GM19324 (cell line): ENCODE results near the gene TAOK1.

Experiments
- ATAC-seq: cut with Tn5 transposase; IDR thresholded peaks from one replicate; pipeline ENCODE4 v1.9.1; 2021; ENCODE audit warnings: mild to moderate bottlenecking, moderate library complexity; ENCODE audit not compliant: unreplicated experiment, low FRiP score

TAOK1 gene

DNA sequence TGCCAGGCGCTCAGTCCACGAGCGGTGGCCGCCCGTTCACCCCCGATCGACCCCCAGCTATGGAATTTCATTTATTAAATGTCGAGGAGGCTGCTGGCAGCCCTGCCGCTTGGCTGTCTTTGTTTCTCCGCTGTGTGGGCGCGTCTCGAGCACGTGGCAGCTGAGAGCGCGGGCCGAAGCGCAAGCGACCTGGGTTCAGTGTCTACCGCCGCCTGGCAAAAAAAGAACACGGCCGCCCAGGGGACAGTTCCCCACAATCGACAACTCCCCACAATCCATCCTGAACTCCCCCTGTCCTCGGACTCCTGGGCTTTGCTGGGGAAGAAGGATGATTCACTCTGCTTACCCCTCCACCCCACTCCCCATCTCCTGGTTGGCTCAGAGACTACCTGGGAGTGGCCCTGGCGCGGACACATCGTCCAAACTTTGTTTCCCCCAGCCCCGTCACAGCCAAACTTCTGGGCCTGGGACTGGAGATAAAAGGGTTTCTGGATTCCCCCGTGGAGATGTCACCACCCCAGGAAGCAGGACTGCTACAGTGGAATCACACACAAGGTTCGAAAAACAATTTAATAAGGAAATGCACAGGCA, 201.1 kb downstream of the TAOK1 start:
- ATAC-seq = no peak

DNA sequence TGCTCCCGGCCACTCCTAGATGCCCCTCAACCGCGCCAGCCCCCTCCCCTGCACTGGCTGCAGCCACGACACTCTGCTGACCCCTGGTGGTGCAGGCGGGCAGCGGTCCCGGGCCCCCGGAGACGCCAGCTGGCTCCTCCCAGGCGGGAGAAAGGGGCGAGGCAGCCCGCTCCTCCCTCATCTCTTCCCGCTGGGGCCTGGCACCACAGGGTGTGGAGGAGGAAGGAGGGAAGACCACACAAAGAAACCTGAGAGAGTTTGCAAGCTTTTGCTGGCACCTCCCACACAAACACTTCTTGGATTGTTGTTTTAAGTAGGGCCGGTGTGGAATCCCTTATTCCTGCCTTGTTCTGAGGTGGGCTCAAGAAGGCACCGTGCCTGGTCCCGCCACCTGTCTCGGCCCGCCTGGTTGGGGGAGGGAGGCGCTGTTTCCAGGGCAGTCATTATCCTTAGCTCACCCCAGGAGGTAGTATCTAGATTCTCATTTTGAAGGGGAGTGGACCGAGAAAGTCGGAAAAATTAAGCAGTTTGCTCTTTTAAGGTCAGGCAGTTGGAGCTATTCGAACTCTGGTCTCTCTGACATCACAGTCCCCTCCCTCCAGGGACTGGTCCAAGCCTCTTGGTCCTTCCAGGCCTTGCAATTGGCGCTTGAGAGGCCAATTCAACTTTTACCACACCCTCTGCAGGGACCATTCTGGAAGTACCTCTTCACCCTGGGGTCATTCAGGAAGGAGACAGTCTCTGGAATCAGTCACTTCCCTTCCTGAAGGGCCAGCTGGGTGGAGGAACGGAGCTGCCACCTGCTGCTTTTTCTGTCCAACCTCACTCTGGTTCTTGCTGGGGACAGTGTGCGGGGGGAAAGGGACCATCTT, 201.8 kb downstream of the TAOK1 start:
- ATAC-seq = no peak

DNA sequence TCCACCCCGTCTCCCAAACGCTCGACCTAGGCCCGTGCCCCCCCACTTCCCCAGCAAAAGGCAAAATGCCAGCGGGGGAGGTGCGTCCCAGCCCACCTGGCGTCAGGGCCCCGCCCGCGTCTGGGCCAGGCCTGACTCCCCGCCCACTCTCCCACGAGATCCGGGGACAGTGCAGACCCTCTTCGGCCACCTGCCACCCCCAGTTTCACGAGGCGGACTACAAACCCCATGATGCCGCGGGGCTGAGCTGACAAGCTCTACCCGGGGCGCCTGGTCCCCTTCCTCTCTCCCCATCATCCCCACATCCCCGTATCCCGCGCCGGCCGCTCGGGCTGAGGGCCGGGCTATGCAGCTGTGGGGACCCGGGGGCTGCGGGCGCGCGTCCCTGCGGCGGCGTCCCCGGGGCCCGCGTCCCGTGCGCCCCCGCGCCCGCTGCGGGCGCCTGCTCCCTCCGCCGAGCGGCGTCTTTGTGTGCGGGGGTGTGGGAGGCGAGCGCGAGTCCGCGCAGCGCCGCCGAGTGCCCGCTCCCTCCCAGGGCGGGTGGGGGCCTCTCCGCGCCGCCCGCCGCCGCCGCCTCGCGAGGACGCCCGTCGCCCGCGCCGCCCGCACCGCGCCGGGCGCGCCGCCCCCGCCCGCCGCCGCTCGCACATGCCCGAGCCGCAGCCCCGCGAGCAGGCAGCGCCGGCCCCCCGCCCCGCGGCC, 202.8 kb downstream of the TAOK1 start, which contains the start of gene ANKRD13B:
TSS of gene ANKRD13B (plus strand) at position 283 of the 702 bp plus-strand sequence. CDS start 490 bp downstream, outside the sequence.
- no peak for ATAC-seq

- ATAC-seq = no peak
Measured at GRCh38 chr17:29593591-29594518, 203.7 kb downstream of the TAOK1 start.

GRCh38 chr17:29594519-29595090, 204.4 kb downstream of the TAOK1 start:
- ATAC-seq = no peak

- no peak for ATAC-seq
Measured at GRCh38 chr17:29595107-29595942, 205.2 kb downstream of the TAOK1 start.

GRCh38 chr17:29595943-29596774, 206.0 kb downstream of the TAOK1 start:
- no peak for ATAC-seq

GRCh38 chr17:29596811-29597210, 206.6 kb downstream of the TAOK1 start:
- no peak for ATAC-seq

- no peak for ATAC-seq
Measured at GRCh38 chr17:29597361-29598172, 207.4 kb downstream of the TAOK1 start.
